H7 (cell line): Measurements from ENCODE around the gene PBXIP1. TPM values are rescaled to one million over a fixed set of nuclear protein-coding genes. Genes with fewer than 3 reads are reported as not detected.

Experiments used
- DNase-seq: peaks from one replicate; pipeline ENCODE4 v3.0.0; 2012
- H3K27me3 ChIP-seq: 2 replicates; pipeline ENCODE4 v1.6.0; 2011; ENCODE audit warnings: mild to moderate bottlenecking, low read length; ENCODE audit not compliant: control insufficient read depth, insufficient read depth
- H3K36me3 ChIP-seq: replicated peaks from 2 replicates; pipeline ENCODE4 v1.5.1; 2011; ENCODE audit warnings: low read length; ENCODE audit not compliant: control insufficient read depth, insufficient read depth
- H3K4me3 ChIP-seq: 2 replicates; pipeline ENCODE4 v1.5.1; 2011; ENCODE audit warnings: low read depth, mild to moderate bottlenecking, control low read depth, low read length, moderate library complexity; ENCODE audit not compliant: insufficient read depth
- total RNA-seq: library from RNA; depleted of rRNA; stranded (reverse); fragments of >200 nt; shearing (Covaris generic); gene quantifications from 2 replicates; pipeline ENCODE4 v1.2.3, GENCODE V29; 2014; rRNA removed

The PBXIP1 gene
- total RNA-seq: 43.6 and 48.5 TPM in 2 replicates

- Histone ChIP-seq H3K4me3 (peak within 1 kb of the TSS; percentile 58), H3K27me3 (no peaks in the 10 kb centered on the region), H3K36me3 (peaks cover 6% of the 10 kb centered on the region)
- DNase-seq: peak; percentile 96
These were observed at the start of gene PBXIP1 for GRCh38 chr1:154955718-154956543. Gene PBXIP1, minus strand, starts transcription at chr1:154956099. Its CDS starts 2,378 bp downstream, at chr1:154953721.

DNA sequence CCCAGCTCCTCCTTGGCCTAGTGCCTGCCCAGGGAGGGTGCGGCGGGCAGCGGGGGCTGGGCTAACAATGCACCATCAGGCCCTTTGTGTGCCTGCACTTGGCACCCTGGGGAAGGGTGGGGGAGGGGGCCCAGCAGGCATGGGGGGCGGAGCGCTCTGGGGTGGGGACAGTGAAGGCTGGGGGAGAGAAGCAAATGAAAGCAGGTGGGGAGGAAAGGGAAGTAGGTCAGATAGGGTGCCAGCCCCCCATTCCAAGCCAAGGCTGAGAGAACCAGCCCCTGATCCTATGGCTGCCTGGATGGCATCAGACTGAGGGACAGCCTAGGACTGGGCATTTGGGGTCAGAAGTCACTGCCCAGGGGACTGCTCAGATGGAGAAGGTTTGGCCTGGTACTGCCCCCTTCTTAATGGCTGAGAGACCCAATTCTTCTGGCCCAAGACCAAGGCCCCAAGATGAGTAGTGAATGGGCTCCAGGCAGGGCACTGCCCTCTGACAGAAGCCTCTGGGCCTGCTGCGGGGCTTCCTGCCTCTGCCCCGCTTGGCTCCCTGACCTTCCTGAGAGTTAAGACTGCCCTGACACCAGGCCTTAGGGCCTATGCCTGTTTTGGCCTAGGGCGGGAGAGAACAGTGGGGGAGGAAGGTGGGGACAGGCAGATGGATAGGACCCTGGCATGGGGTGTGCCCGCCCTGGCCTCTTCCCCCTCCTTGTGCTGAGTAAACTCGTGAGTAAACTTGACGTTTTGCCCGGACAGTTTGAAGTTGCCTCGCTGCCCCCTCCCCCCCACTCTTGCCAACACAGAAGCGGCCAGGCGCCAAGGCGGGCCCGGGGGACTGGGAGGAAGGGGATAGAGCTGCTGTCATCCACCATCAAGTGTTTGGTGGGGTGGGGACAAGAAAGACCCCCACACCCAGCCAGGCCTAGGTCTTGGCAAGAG, 49.4 kb upstream of the PBXIP1 start:
- Histone ChIP-seq H3K4me3 (no peak overlapping the region), H3K36me3 (no peaks in the 10 kb centered on the region), H3K27me3 (peaks cover 2% of the 10 kb centered on the region; the same call in 1 of the 2 replicates)
- peak; percentile 55 for DNase-seq

GRCh38 chr1:155004352-155005075, 48.6 kb upstream of the PBXIP1 start:
- Histone ChIP-seq H3K36me3 (no peaks in the 10 kb centered on the region), H3K27me3 (peaks cover 2% of the 10 kb centered on the region; the same call in 1 of the 2 replicates), H3K4me3 (peak overlapping the region; percentile 97)
- DNase-seq: peak; percentile 55

GRCh38 chr1:155003766-155004351, 48.0 kb upstream of the PBXIP1 start:
- Histone ChIP-seq H3K36me3 (no peaks in the 10 kb centered on the region), H3K4me3 (peak overlapping the region; percentile 97), H3K27me3 (peaks cover 2% of the 10 kb centered on the region; the same call in 1 of the 2 replicates)
- DNase-seq: peak; percentile 85

GRCh38 chr1:155003227-155003765, 47.4 kb upstream of the PBXIP1 start:
- H3K4me3 ChIP-seq: peak overlapping the region; percentile 97
- peaks cover 2% of the 10 kb centered on the region; the same call in 1 of the 2 replicates for H3K27me3 ChIP-seq
- DNase-seq: peak; percentile 73
- H3K36me3 ChIP-seq: no peaks in the 10 kb centered on the region

DNA sequence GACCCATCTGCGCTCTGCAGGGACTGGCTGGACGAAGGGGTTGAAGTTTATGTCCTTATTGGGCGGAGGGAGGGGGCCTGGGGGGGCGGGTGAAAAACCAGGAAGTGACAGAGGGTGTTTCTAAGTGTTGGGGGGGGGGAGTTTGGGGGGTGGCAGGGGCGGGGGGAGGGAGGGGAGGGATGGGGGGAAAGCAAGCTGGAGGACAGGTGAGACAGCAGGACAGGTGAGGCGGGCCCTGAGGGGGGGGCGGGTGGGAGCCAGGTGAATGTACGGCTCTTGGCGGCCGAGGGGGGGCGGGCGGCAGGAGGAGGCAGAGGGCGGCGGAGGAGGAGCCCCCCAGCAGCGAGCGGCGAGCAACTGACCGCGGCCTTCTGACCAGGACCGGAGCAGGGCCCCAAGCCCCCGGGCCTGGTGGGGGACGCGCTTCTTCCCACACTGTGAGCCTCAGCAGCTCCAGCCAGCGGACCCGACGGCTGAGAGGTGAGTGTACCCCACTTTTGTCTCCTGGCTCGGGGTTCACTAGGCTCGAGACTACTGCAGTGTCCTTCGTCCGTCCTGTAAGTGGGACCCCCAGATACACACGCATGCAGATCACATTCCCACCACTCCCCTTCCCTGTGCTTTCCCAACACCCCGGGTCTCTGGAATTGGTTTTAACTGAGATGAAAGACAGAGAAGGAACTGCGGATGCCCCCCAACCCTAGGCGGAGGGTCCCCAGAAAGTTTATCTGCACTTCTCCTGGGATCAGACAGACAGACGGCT, 46.7 kb upstream of the PBXIP1 start, which contains the start of gene ZBTB7B:
TSS of gene ZBTB7B (plus strand) at position 339 of the 763 bp plus-strand sequence. CDS start 11,859 bp downstream, outside the sequence.
- Histone ChIP-seq H3K27me3 (peaks cover 2% of the 10 kb centered on the region; the same call in 1 of the 2 replicates), H3K36me3 (no peaks in the 10 kb centered on the region), H3K4me3 (peak within 1 kb of the TSS; percentile 97)
- DNase-seq: peak; percentile 81

GRCh38 chr1:155001675-155002463, 46.0 kb upstream of the PBXIP1 start:
- H3K36me3 ChIP-seq: no peaks in the 10 kb centered on the region
- H3K4me3 ChIP-seq: peak overlapping the region; percentile 75
- DNase-seq: peak; percentile 99
- peaks cover 2% of the 10 kb centered on the region; the same call in 1 of the 2 replicates for H3K27me3 ChIP-seq

DNA sequence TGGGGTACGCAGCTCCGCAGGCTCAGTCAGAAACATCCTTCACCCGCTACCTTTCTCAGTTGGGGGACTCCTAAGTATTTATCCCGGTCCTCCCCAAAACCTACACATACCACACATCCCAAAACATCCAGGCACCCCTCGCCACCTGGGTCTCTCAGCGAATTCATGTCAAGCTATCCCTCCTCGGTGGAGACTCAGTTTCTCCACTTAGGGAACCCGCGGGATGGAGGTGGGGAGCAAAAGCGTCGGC, 45.5 kb upstream of the PBXIP1 start:
- no peaks in the 10 kb centered on the region for H3K36me3 ChIP-seq
- peak overlapping the region; percentile 75 for H3K4me3 ChIP-seq
- peaks cover 2% of the 10 kb centered on the region; the same call in 1 of the 2 replicates for H3K27me3 ChIP-seq
- DNase-seq: no peak

DNA sequence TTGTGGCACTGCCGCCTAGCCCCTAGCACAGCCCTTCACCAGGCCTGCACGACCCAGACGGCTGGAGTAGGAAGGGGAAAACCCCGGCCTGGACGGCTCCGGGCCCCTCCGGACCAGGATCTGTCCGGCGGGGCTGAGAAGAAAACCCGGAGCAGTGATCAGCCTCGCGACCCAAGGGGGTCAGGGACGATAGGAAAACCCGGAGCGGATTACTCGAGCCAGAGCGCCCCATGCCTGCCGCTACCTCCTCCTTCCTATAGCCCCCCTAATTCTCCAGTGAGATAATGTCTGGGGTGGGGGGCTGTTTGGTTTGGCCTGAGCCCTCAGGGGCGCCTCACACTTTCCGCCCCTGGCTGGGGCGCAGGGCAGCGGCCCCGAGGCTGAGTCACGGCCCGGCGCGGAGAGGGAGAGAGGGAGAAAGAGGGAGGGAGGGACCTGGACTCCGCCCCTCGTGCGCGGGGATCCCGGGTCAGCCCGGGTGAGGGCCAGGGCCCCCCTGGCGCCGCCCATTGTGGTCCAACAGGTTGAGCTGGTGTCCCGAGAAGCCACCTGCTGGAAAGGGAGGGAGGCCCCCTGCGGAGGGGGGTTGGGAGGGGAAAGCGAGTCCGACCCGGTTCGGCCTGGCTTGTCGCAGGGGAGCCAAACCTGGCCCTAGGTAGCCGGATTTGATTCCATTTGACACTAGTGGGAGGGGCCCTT, 45.0 kb upstream of the PBXIP1 start:
- Histone ChIP-seq H3K36me3 (no peaks in the 10 kb centered on the region), H3K27me3 (peaks cover 2% of the 10 kb centered on the region; the same call in 1 of the 2 replicates), H3K4me3 (peak overlapping the region; percentile 75)
- DNase-seq: peak; percentile 98

DNA sequence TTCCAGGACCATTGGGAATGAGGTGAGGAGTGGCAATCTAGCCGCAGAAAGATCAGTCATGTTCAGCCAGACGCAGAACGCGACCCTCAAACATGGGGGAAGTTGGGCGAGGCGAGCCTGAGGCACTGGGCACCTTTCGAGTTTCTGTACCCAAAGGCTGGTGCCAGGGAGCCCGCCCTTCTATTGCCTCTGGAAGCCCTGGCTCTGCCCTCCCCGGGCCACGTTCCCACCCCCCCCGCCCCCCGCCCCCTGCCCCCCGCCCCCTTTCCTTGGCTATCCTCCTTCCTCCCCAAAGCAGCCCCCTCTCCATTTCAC, 44.5 kb upstream of the PBXIP1 start:
- peak overlapping the region; percentile 75 for H3K4me3 ChIP-seq
- no peaks in the 10 kb centered on the region for H3K36me3 ChIP-seq
- no peak for DNase-seq

DNA sequence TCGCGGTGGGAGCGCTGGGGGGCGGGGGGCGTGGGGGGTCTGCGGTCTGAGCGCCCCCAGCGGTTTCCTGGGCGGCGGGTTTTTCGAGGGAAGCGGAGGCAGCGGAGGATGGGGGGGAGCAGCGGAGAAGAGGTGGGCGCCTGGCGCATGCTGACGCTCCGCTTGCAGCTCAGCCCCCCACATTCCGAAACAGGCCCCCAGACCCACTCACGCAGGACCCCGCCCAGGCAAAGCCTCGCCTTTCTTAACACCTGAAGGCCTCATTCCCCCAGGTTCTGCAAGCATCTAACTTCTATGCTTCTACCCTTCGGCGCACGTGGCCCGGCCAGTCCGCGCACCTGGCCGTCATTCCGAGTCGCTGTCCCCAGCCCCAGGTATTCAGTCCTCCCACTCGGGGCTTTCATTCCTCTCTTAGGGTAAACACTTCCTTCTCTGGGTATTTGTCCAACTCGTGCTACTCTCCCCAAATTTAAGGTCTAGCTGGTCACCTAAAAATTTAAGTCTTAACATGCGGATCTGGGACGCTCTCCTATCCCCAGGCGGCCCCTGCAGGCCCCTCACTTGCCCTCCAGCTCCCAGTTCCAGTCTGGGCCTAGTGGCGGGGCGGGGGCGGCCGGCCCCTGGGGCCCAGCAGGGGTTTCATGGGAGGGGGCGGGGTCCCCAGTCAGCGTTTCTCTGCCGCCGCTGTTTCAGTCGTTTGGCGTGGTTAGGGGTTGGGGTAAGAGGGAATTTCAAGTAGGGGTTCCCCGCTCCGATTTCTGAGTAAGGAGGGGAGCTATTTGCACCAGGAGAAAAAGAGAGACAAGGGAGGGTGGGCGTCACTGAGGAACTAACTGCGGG, 43.9 kb upstream of the PBXIP1 start:
- Histone ChIP-seq H3K36me3 (no peaks in the 10 kb centered on the region), H3K4me3 (peak overlapping the region; percentile 75), H3K27me3 (peaks cover 2% of the 10 kb centered on the region; the same call in 1 of the 2 replicates)
- DNase-seq: peak; percentile 92

More for the DNA sequence above, 44.5 kb upstream of the PBXIP1 start:
- H3K27me3 ChIP-seq: peaks cover 2% of the 10 kb centered on the region; the same call in 1 of the 2 replicates
